Naive thymus-derived CD4-positive, alpha-beta T cell (primary cell): ENCODE data around the gene NKRF. TPM values are rescaled to one million over a fixed set of nuclear protein-coding genes. Genes with fewer than 3 reads are reported as not detected.

Experiments used
- microRNA-seq: library from miRNA; unstranded; fragments of <30 nt; microRNA quantifications from one replicate; pipeline ENCODE4 v1.2.0, GENCODE V29; 2022; ENCODE audit warnings: borderline microRNAs expressed
- polyA plus RNA-seq, 2 donors: library from polyadenylated mRNA; unstranded; fragments of 300-500 nt; fragmentation: Illumina TruSeq; gene quantifications; one replicate each; pipeline ENCODE4 v1.2.3, GENCODE V29; 2021
- total RNA-seq, 6 experiments: library from RNA in 5 of 6; stranded (reverse) in 5 of 6; gene quantifications; 1 replicate in 5 of 6; 2 replicates in 1 of 6; pipeline ENCODE4 v1.2.3 and lab custom pipeline; 2021 to 2026

Gene NKRF
- total and polyA plus RNA-seq, 7 experiments from 2014 or later: 5.2 to 16.4 (median 12.3) TPM

Small RNA genes within 50 kb of the gene (microRNA-seq; reads per million reads assigned to microRNA genes)
- gene MIR766: 65.3 reads per million, percentile 49 among the genes with 10 or more reads in this experiment

Other genes with a start within 250 kb of the NKRF start
- 1 to 10 TPM; 1.8 to 8.2 (median 2.6) TPM for gene SLC25A43, start 207.1 kb downstream of the NKRF start, total RNA-seq
- gene SLC25A43, start 207.1 kb downstream of the NKRF start, polyA plus RNA-seq: 1 to 10 TPM; 2.5 to 3.8 TPM
- gene SLC25A5, start 138.0 kb downstream of the NKRF start, total RNA-seq: 100 to 1,000 TPM in 3 of 5 experiments, 10 to 100 TPM in 2; 90.2 to 333 (median 132) TPM
- gene SLC25A5, start 138.0 kb downstream of the NKRF start, polyA plus RNA-seq: 100 to 1,000 TPM; 252 to 287 TPM
- 10 to 100 TPM; 19.9 to 21.8 (median 20.9) TPM for gene STEEP1, start 41.0 kb downstream of the NKRF start, total RNA-seq
- 10 to 100 TPM; 13.3 to 22.2 TPM for gene STEEP1, start 41.0 kb downstream of the NKRF start, polyA plus RNA-seq
- 10 to 100 TPM; 34.0 to 74.7 (median 60.2) TPM for gene UBE2A, start 31.9 kb downstream of the NKRF start, total RNA-seq
- 10 to 100 TPM; 23.9 to 30.7 TPM for gene UBE2A, start 31.9 kb downstream of the NKRF start, polyA plus RNA-seq
- 100 to 1,000 TPM; 151 to 315 (median 221) TPM for gene SEPTIN6, start 86.7 kb upstream of the NKRF start, total RNA-seq
- gene SEPTIN6, start 86.7 kb upstream of the NKRF start, polyA plus RNA-seq: 100 to 1,000 TPM; 197 to 296 TPM
- gene SOWAHD, start 152.2 kb upstream of the NKRF start, total RNA-seq: 1 to 10 TPM in 4 of 5 experiments, under 1 TPM in 1; 0.50 to 2.9 (median 2.5) TPM
- gene SOWAHD, start 152.2 kb upstream of the NKRF start, polyA plus RNA-seq: 1 to 10 TPM; 1.6 to 3.1 TPM
- gene RPL39, start 185.2 kb upstream of the NKRF start, total RNA-seq: 1,000 to 10,000 TPM; 2,181 to 4,347 (median 3,799) TPM
- gene RPL39, start 185.2 kb upstream of the NKRF start, polyA plus RNA-seq: 1,000 to 10,000 TPM; 4,923 to 5,899 TPM
- 10 to 100 TPM in 3 of 5 experiments, 1 to 10 TPM in 2; 7.6 to 12.6 (median 11.3) TPM for gene UPF3B, start 246.5 kb upstream of the NKRF start, total RNA-seq
- gene UPF3B, start 246.5 kb upstream of the NKRF start, polyA plus RNA-seq: 1 to 10 TPM; 7.3 to 8.3 TPM